ENCODE measurements around the gene PHGDH.

PHGDH gene

DNA sequence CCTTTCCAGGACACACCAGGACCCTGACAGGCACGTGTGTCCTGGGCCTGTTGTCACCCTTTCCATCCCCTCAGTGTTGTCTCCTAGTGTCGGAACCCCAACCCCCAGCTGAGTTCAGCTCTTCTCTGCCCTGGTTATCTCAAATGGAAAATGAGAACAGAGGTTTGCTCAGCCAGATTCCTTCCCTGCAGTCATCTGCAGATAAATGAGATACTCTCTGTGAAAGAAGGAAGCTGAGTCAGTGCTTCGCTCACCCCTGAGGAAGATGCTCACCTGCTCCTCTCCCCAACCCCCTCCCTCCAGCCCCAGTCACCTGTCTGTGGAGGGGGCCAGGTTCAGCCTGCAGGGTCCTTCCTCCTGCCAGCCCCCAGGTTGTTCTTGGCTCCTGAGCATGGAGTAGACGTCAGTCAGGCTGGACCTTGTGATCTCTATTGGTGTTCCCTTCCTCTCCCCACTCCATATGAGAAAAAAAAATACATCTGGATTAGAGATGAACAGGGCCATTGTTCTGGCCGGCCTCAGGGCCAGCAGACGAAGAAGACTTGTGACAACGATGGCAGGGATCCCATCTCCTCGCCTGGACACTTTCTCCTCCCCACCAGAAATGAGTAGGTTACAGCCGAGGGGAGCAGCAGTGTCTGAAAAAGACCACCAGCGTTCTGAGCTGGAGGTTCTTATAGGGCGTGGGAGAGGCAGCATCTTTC, 20.9 kb downstream of the PHGDH start:
- no peak for FAIRE-seq

DNA sequence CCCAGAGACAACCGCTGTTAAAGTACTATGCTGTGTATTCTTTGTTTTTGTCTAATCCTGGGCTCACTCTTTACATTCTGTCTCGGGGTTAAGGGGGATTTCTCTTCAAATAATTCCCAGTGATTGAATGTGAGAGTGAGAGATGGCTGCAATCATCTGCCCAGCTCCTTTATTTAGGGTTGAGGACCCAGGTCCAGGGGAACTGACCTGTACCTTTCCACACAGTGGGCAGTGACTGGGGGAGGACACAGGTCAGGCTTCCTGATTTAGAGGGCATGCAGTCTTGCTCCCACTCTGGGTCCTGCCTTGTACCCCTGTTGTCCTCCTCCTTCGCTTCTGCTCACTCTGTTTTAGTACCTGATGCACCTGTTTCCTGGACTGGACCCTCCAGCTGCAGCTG, 22.0 kb downstream of the PHGDH start:
- no peak for FAIRE-seq

DNA sequence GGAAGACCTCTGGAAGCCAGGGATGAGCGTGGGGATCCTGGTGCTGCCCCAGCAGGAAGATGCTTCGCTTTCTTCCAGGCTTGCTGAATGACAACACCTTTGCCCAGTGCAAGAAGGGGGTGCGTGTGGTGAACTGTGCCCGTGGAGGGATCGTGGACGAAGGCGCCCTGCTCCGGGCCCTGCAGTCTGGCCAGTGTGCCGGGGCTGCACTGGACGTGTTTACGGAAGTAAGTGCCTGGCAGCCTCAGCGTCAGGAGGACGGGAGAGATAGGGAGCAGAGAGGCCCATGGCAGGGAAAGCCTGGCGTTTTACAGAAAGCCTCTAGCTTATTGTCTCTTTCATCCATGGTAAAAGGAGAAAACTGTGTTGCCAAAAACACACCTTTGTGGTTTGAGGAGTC, 23.5 kb downstream of the PHGDH start:
- no peak for FAIRE-seq

DNA sequence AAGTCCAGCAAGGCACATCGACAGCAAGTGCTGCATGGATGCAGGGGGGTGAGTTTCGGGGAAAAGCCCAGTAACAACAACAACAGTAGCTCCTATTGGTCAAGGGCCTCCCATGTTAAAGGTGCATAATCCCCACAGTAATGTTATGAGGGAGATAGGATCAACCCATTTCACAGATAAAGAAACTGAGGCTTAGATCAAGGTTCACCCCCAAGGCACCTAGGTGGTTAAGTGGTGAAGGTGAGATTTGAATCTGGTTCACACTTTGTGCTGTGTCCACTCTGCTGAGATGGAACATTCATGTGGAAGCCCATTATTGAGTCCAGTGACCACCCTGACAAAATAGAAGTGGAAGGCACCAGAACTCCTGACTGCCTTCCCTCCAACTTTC, 24.9 kb downstream of the PHGDH start:
- FAIRE-seq, result no peak

DNA sequence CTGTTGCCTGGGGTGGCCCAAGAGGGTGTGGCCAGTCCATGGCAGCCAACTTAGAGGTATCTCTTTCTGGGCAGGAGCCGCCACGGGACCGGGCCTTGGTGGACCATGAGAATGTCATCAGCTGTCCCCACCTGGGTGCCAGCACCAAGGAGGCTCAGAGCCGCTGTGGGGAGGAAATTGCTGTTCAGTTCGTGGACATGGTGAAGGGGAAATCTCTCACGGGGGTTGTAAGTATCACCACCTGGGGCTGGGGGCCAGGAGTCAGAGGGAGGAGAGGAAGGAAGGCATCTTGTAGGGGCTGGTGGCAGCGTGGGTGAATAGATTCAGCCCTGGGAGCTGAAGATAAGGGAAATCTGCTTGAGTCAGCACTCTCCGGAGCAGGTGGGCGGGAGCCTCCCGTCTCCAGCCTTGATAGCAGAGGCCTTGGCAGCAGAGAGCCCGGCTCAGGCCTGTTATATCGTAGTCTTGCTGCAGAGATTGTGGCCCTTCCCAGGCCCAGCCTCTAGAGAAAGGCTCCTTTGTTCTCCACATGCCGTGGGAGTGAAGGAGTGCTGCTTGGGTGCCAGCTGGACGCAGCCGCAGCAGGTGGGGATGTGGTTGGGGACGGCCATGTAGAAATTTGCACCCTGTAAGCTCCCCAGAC, 25.4 kb downstream of the PHGDH start:
- no peak for FAIRE-seq

DNA sequence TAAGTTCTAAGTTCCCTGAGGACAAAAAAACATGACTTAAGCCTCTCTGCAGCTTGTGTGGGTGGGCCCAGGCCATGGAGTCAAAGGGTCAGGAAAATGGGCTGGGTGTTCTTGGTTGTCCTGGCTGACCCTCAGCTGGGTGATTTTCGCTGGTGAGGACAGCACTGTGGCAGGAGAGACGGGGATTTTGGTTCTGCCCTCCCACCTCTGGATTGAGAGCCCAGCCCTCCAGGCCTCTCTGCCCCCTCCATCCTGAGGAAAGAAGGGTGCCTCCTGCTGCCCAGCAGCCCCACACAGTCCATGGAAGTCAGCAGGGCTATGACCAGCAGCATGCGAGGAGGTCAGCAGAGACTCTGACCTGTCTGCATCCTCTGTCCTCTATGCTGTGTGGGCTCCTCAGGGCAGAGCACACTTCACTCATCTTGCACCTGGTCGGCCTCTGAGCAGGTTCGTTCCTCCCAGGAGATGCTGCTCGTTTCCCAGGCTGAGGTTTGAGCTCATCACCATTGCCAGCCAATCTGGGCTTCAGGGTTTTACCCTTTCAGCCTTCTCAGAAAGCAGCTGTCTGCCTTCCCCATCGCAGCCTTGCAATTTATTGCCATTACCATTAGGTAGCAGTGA, 26.5 kb downstream of the PHGDH start:
- no peak for FAIRE-seq

DNA sequence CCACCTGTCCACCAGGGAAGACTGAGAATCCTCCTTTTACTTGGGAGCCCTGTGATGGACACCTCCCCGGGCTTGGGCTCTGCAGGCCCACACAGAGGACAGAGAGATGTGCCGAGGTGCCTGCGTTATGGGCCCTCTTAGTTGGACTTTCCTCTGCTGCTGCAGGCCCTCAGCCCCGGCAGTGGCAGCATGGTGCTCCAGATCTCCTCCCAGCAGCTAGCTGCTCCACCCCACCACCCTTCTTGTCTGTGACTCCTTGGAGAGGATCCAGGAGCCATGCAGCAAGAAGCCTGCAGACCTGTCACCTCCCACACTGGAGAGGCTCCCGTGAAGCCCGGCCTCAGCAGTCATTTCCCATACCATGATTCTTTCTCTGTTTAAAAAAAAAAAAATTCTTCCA, 27.4 kb downstream of the PHGDH start:
- no peak for FAIRE-seq

DNA sequence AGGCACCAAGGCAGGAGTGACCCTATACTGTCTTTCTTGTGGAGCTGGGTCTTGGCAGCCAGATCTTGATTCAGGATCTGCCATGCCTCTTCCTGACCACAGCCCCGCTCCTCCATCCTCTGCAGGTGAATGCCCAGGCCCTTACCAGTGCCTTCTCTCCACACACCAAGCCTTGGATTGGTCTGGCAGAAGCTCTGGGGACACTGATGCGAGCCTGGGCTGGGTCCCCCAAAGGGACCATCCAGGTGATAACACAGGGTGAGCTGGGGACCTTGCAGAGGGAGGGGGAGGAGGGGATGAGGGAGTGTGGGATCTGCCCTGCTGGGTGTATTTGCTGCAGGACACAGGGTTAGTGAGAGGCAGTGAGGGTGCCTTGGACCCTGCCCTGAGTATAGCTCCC, 28.5 kb downstream of the PHGDH start:
- no peak for FAIRE-seq

DNA sequence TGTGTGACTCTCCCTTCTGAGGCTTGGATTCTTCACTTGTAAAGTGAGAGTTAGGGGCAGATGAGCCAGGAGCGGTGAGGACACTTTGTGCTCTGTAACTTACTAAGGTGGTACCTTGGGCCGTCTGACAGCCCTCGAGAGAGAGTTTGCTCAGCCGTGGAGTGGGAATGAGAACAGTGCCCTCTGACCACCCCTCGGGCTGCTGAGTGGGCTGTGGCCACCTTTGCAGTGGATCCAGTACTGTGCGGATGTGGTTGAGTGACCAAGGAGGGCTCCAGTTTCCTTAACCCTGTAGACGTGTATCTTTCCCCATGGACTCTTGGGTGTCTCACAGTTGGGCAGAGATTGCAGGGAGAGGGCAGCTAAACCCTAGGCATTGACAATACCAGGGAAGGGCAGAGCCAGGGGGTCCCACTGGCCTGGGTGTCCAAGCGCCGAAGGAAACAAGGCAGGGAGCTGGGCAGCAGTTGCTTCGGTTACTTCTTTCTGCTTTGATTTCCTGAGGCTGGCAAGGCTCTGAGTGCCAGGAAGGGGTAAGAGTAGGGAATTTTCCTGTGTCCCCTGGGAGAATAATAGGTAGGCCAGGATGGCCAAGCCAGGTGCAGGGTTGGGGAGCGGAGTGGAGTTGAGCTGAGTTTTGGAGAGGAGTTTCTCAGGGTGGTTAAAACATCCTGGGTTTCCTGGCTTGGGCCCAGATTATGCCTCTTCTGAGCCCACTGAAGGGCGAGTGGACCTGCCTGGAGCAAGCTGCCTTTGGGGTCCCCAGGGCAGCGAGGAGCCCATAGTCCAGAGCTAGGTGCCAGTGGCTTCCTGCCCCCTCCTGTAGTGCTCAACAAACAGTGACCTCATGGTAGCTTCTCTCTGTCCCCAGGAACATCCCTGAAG, 29.4 kb downstream of the PHGDH start:
- no peak for FAIRE-seq

DNA sequence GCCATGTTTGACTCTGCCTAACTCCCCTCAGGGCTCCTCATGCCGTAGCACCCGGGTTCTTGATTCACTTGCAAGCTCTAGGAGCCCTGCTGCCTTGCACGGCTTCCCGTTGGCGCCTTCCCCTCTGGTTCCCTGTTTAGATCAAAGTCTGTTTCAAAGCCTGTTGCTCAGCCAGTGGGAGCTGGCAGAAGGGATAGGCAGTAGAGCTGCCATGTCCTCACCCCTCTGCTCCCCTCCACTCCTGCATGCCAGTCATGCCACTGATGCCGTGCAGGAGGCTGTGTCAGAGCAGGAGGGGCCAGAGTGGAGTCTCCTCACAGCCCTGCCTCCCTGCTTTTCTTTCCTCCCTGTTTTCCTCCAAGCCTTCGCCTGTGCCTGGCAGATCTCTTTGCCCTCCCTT, 30.5 kb downstream of the PHGDH start:
- FAIRE-seq, result no peak

DNA sequence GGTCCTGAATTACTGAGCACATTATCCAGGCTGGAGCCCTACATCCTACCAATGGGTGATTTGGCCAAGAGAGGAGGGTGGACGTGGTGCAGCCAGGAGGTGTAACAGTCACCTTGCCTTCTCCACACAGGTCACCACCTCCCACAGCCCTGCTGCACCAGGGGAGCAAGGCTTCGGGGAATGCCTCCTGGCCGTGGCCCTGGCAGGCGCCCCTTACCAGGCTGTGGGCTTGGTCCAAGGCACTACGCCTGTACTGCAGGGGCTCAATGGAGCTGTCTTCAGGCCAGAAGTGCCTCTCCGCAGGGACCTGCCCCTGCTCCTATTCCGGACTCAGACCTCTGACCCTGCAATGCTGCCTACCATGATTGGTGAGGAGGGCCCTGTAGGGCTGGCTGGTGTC, 30.9 kb downstream of the PHGDH start:
- FAIRE-seq, result no peak

DNA sequence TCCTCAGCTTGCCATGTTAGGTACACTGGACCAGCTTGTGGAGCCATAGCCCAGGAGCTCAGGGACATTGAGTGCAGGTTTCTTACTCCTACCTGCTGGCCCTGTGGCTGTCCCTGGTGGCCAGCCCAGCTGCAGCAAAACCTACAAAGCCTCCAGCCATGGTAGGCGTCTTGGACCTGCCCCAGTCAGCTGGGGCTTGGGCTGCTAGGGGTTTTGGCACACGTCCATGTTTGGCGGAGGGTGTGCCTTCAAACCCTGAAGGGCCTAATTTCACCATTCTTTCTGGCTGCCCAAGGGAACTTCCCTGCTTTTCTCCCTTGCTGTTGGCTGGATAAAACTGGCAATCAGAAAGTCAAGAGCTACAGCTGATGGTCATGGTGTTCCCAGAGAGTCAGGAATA, 31.6 kb downstream of the PHGDH start:
- no peak for FAIRE-seq

DNA sequence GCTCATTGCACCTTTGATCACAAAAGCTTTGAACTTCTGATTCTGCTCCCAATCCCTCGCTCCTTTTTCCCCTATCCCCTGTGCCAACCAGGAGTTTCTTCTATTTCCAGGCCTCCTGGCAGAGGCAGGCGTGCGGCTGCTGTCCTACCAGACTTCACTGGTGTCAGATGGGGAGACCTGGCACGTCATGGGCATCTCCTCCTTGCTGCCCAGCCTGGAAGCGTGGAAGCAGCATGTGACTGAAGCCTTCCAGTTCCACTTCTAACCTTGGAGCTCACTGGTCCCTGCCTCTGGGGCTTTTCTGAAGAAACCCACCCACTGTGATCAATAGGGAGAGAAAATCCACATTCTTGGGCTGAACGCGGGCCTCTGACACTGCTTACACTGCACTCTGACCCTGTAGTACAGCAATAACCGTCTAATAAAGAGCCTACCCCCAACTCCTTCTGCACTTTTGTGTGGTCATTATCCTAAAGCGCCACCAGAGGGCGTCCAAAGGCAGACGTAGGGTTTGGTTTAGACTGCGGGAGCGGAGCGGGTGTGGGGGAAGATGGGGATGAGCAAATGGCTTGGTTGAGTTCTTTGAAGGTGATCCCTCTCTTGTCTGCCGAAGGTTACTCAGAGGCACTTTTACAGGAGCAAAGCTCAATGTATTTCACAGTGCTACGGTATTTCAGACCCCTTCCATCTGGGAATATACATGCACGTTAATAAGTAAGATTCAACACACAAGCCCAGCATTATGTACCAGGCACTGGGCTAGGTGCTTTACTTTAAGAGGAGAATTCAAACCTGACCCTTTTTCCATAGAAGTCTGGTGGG, 32.3 kb downstream of the PHGDH start:
- peak; percentile 65 for FAIRE-seq

DNA sequence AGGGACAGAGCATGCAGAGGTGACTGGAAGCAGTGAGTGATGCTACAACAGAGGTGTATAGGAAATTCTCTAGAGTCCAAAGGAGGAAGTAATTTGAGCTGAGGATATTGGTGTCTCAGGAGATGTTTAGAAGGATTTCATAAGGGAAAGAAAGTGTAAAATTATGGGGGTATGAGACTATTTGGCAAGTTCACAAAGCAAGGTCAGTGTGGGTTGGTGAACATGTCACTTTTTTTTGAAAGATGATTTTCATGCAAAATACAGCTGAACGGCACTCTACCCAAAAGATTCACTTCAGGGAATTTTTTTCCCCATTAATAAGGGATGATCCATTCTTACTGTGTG, 32.8 kb downstream of the PHGDH start:
- no peak for FAIRE-seq

DNA sequence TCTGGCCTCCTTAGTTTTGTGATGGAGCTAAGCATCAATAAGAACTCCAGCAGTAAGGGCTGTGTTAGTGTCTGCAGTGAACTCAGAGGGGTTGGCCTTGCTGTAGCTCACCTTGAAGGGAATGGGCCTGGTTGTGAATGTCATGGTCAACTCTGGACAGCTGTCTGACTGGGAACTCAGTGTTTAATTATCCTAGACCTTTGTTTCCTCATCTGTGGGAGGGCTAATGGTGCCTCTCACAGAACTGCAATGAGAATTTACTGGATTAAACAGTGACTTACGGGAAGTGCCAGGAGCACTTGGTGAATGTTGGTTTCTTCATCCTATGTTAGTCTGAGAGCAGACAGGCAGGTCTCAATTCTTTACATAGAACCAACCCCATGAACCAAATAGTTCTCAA, 33.3 kb downstream of the PHGDH start:
- FAIRE-seq, result no peak

DNA sequence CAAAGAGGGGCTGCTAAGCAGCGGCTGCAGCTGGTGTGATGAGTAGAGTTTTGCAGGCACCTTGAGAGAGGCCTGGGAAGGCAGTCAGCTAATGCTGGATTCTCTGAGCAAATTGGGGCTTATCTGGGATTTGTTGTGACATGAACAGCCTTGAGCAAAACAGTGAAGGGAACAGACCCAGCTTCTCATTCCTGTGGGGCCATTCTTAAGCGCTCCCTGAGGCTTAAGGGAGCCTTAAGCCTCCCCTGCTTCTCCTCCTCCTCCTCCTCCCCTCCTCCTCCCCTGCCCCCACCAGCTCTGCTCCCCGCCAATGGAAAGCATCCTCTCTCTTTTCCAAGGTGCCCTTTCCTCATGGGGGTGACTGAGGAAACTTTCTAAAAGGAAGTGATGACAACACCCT, 35.7 kb downstream of the PHGDH start:
- FAIRE-seq, result no peak

DNA sequence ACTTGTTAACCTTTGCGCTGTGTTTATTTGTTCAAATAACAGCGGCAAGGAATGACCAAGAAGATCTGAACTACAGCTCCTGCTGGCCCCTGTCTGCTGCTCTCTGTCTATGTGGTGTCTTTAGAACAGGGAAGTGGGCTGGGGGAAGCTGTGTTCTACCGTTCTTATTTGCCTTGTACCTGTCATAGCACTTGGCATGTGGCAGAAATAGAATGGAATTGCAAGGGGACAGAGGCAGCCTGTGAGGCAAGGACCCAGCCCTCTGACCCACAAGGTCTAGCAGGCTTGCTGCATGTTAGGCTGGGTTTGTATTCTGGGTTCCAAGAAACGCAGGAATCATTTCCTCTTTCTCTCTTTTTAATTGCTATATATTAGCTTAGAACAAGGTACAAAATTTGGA, 36.3 kb downstream of the PHGDH start:
- no peak for FAIRE-seq

DNA sequence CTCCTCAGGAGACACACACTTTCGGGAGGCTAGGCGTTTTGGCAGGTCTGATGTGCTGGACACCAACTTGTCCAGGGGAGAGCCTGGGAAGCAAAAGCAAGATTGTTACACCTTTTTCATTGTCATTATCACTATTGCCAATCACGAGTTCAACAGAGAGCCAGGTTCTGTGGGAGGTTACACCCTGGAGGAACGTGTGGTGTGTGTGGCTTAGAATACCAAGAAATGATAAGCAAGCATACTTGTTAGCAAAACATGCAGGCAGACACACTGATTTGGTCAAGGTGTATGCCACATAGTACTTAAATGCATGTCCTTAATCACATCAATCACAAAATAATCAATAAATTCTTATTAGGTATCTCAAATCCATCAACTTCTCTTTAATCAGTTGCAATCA, 40.9 kb downstream of the PHGDH start:
- FAIRE-seq, result no peak

DNA sequence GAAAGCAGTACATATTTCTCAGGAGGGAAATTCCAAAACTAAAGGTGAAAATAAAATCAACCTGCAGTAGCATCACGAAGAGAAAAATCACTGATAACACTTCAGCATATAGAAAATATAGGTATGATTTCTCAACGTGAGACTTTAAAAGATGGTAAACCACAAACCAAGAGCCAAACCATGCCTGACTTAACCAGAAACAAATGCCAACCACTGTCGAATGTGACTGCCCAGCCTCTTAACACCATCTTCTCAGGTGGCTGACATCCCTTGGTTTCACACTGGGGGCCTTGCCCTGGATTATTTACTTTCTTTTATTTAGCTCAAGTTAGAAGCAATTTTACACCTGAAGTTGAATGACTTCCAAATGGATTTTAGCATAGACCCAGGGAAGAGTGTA, 46.9 kb downstream of the PHGDH start:
- FAIRE-seq, result no peak

DNA sequence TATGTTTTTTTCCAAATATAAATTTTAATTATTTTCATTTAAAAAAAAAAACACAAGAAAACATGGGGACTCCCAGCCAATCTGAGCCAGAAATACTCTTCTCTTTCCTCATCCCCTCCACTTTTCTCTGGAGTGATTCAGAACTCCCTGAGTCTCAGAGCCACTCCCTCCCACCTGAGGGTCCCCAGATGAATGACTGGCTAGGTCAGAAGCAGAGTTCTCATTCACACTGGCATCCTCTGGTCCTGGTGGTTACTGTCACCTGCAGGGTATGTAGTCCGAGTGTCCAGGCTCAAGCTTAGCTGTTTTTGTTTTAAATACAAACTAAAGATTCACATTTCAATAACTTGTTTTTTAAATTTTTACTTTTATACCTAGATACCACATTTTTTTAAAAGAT, 50.7 kb downstream of the PHGDH start:
- no peak for FAIRE-seq

DNA sequence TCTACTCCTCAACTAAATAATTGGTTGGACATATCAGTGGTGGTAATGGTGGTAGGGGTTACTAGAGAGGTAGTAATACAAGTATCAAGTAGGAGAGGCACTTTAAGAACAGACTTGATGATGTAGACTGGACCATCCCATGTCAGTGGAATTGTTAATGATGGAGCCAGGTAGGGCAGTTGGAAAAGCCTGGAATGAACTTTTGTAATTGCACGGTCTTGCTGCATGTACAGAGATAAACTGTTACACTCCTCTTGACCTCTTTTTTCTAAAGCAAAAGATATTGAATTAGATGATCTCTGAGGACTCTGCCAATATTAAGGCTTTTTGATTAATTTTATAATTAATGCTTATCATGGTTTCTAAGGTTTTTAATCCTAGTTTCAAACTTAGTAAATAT, 51.2 kb downstream of the PHGDH start:
- no peak for FAIRE-seq

DNA sequence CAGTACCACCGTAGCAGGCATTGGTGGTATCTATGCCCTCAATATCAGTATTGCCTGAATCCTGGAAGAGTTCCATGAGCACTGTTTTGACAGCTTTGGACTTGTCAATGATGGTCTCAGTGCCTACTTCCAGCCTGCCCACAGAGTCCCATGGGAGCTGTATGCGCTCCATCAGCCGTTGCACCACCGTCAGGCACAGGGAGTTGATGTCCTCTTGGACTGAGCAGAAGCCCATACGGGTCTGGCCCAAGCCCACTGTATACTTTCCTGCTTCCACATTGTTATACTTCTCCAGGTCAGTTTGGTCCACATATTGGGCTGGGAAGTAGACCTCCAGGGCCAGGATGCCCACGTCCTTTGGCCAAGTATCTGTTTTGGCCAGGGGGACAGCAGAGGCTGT, 52.5 kb downstream of the PHGDH start:
- no peak for FAIRE-seq

DNA sequence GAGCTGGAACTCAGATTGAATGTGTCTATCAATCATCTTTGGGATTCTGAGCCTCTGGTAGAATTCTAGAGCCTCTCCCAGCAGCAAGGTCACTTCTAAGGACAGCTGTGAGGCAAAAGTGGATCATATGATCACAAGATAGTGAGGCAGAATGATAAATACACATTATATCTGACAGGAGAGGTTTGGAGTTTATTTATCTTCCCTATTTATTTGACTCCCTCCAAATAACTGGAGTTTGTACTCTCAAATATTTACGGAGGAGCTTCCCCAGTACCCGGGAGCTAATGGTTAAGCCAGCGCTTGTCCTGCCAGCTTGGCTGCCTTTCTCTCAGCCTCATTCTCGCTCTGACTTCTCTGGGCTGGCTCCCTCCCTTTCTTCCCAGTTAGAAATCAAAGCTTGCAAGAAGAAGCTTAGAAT, 54.6 kb downstream of the PHGDH start:
- FAIRE-seq, result no peak
